T follicular helper cell (primary cell): ENCODE data around the gene RAB34.
A peak's percentile ranks its signal among the peaks of the same experiment; 100 is the strongest.

Experiments used
- DNase-seq: peaks from one replicate; pipeline ENCODE4 v3.0.0-alpha.2; 2020; ENCODE audit warnings: low read depth
- total RNA-seq, 2 experiments: gene quantifications; one replicate each; lab custom pipeline; 2026; lab: John Stamatoyannopoulos, UW

Gene RAB34
- total RNA-seq, result 5.1 to 6.0 reads per million in 2 experiments

GRCh38 chr17:28717578-28718332 is at the start of gene RAB34:
Gene RAB34 (minus strand): TSS chr17:28717868. CDS start chr17:28717266, 602 bp downstream.
- no peak for DNase-seq

GRCh38 chr17:28765038-28765437 is 47.4 kb upstream of the RAB34 start:
- DNase-seq, result no peak

- peak; percentile 69 for DNase-seq
Observed at GRCh38 chr17:28763804-28764266, 46.2 kb upstream of the RAB34 start.

- no peak for DNase-seq
Observed at GRCh38 chr17:28763137-28763799, 45.6 kb upstream of the RAB34 start.

GRCh38 chr17:28760601-28761562 is 43.2 kb upstream of the RAB34 start:
- DNase-seq, result no peak

GRCh38 chr17:28759256-28759865 is 41.7 kb upstream of the RAB34 start:
- DNase-seq, result no peak

GRCh38 chr17:28758411-28759121 is 40.9 kb upstream of the RAB34 start:
- DNase-seq, result no peak

- DNase-seq, result no peak
Observed at GRCh38 chr17:28756049-28756804, 38.6 kb upstream of the RAB34 start.

- DNase-seq, result no peak
Observed at GRCh38 chr17:28755486-28755885, 37.8 kb upstream of the RAB34 start.

- no peak for DNase-seq
Observed at GRCh38 chr17:28751600-28752366, 34.1 kb upstream of the RAB34 start.

GRCh38 chr17:28750178-28751047 is 32.7 kb upstream of the RAB34 start:
- DNase-seq, result peak; percentile 84

- no peak for DNase-seq
Observed at GRCh38 chr17:28749516-28750177, 32.0 kb upstream of the RAB34 start.

GRCh38 chr17:28748852-28749515 is 31.3 kb upstream of the RAB34 start:
- DNase-seq, result no peak

- DNase-seq, result no peak
Observed at GRCh38 chr17:28747801-28748750, 30.4 kb upstream of the RAB34 start.

GRCh38 chr17:28747051-28747691 is 29.5 kb upstream of the RAB34 start:
- no peak for DNase-seq

GRCh38 chr17:28746611-28747050 is 29.0 kb upstream of the RAB34 start:
- no peak for DNase-seq
